Left lobe of liver (tissue), 2 donors: ENCODE results near the gene ZNF146. TPM values are rescaled to one million over a fixed set of nuclear protein-coding genes. Genes with fewer than 3 reads are reported as not detected.
"Not testable (repeated sequence)": the region's sequence is repeated elsewhere in the genome, so short reads cannot be mapped to it uniquely, and the experiment has no call there.

Experiments used
- ATAC-seq: fragments of 200-7000 bp; cut with Tn5 transposase; one replicate; pipeline ENCODE4 v1.9.1; 2020; ENCODE audit warnings: mild to moderate bottlenecking, moderate library complexity
- DNase-seq: peaks from one replicate; pipeline ENCODE4 v3.0.0-alpha.2; 2020; ENCODE audit warnings: low spot score
- total RNA-seq: library from RNA; stranded (reverse); gene quantifications from one replicate; pipeline ENCODE4 v1.2.1, GENCODE V29; 2021
- donor health status: DM: no; HTN: no; CAD: no; lungs with moderate emphysema.
- donor health status: DM: no; HTN: yes; CAD: no.

Gene ZNF146
- total RNA-seq: 17.2 TPM

GRCh38 chr19:36214386-36215275, at the start of gene ZNF146, which contains the start of gene ZNF565:
Gene ZNF146, plus strand, starts transcription at chr19:36215106. Its CDS starts 21,335 bp downstream, at chr19:36236441.
Gene ZNF565, minus strand, starts transcription at chr19:36214665. Its CDS starts 12,680 bp downstream, at chr19:36201985.
- DNase-seq: peak; percentile 99
- peak; percentile 94 for ATAC-seq

DNA sequence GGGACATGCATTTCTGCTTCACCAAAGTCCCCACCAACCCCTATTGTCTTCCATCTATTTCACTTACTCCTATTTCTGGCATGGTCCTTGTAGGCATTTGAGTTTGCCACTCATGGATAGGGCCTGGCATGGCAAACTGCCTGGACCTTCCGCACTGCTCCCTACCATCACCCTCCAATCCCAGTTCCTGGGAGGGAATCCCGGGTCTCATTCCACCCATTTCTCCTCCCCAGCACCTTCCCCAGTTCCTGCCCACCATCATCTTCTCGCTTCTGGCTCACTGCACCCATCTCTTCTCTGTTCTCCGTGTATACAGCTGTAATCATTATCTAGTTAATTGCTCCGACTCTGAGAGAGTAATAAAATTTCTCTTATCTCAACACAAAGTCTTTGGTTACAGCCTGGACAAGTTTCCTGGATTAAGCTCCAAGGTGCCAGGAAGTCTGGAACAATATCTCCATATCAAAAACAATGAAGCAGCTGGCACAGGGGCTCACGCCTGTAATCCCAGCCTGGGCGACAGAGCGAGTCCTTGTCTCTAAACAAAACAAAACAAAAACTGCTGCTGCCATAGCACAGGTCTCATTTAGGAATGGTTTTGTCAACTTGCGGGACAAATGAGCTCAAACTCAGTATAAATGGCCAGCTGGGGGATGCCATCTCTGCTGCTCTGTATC, 45.7 kb upstream of the ZNF146 start:
- no peak for ATAC-seq
- no peak for DNase-seq

- DNase-seq: no peak
- no peak for ATAC-seq
These were observed 42.1 kb upstream of the ZNF146 start for GRCh38 chr19:36172852-36173251.

DNA sequence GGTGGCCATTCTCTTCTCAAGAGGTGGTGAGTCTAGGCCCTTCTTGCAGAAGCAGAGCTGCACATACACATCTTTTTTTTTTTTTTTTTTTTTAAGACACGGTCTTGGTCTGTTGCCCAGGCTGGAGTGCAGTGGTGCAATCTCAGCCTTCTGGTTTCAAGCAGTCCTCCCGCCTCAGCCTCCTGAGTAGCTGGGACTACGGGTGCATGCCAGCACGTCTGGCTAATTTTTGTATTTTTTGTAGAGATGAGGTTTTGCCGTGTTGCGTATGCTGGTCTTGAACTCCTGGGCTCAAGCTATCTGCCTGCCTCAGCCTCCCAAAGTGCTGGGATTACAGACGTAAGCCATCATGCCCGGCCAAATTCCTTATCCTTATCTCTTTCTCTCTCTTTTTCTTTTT, 41.1 kb upstream of the ZNF146 start:
- DNase-seq, ATAC-seq: not testable (repeated sequence)

GRCh38 chr19:36179077-36179476, 35.8 kb upstream of the ZNF146 start:
- not testable (repeated sequence) for DNase-seq

GRCh38 chr19:36182612-36183244, 32.2 kb upstream of the ZNF146 start:
- ATAC-seq: no peak

More at GRCh38 chr19:36179077-36179476, 35.8 kb upstream of the ZNF146 start:
- not testable (repeated sequence) for ATAC-seq

GRCh38 chr19:36183245-36183628, 31.7 kb upstream of the ZNF146 start:
- DNase-seq (no peak), ATAC-seq (no peak)

More at GRCh38 chr19:36182612-36183244, 32.2 kb upstream of the ZNF146 start:
- DNase-seq: no peak

- DNase-seq, ATAC-seq: not testable (repeated sequence)
These were observed 28.2 kb upstream of the ZNF146 start for GRCh38 chr19:36186722-36187121.

- no peak for DNase-seq
- no peak for ATAC-seq
These were observed 18.7 kb upstream of the ZNF146 start for GRCh38 chr19:36196249-36196648.

DNA sequence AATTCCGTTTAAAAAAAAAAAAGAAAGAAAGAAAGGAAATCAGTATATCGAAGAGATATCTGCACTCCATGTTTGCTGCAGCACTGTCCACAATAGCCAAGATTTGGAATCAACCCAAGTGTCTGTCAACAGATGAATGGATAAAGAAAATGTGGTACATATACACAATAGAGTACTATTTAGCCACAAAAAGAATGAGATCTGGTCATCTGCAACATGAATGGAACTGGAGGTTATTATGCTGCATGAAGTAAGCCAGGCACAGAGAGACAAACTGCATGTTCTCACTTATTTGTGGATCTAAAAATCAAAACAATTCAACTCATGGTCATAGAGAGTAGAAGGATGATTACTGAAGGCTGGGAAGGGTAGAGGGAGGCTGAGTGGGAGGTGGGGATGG, 16.8 kb upstream of the ZNF146 start:
- no peak for ATAC-seq
- no peak for DNase-seq

DNA sequence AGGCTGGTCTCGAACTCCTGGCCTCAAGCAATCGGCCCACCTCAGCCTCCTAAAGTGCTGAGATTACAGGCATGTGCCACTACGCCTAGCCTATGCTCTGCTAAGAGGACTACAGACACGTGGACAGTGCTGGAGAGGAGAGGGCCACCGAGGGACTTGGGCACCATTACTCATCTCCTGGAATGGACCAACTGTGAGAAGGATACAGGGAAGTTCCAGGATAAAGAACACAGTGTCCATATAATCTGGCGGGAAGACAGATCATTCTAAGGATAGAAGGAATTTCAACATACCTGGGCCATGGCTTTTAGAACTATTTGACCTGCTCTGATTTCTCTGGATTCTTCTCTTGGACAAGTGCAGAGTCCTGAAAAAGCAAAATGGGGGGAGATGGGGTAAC, 13.2 kb upstream of the ZNF146 start:
- ATAC-seq (no peak), DNase-seq (no peak)

GRCh38 chr19:36203293-36203692, 11.6 kb upstream of the ZNF146 start:
- DNase-seq (no peak), ATAC-seq (no peak)

GRCh38 chr19:36207605-36208252, 7.2 kb upstream of the ZNF146 start:
- no peak for DNase-seq

GRCh38 chr19:36209372-36209771, 5.5 kb upstream of the ZNF146 start:
- no peak for DNase-seq
- no peak for ATAC-seq

More at GRCh38 chr19:36207605-36208252, 7.2 kb upstream of the ZNF146 start:
- no peak for ATAC-seq

GRCh38 chr19:36210497-36210896, 4.4 kb upstream of the ZNF146 start:
- no peak for ATAC-seq

GRCh38 chr19:36212895-36213294, 2.0 kb upstream of the ZNF146 start:
- no peak for DNase-seq
- no peak for ATAC-seq

More at GRCh38 chr19:36210497-36210896, 4.4 kb upstream of the ZNF146 start:
- no peak for DNase-seq

- ATAC-seq: no peak
- no peak for DNase-seq
These were observed 594 bp downstream of the ZNF146 start for GRCh38 chr19:36215276-36216123.

GRCh38 chr19:36221474-36221873, 6.6 kb downstream of the ZNF146 start:
- DNase-seq (no peak), ATAC-seq (no peak)

GRCh38 chr19:36222503-36222902, 7.6 kb downstream of the ZNF146 start:
- ATAC-seq: no peak
- DNase-seq: no peak
